GM21360 (cell line): ENCODE measurements around the gene MPPE1.

Source experiments
- ATAC-seq: cut with Tn5 transposase; IDR thresholded peaks from one replicate; pipeline ENCODE4 v1.9.1; 2021; ENCODE audit warnings: mild to moderate bottlenecking, moderate library complexity; ENCODE audit not compliant: unreplicated experiment

The MPPE1 gene

GRCh38 chr18:11885278-11885947 is 22.7 kb downstream of the MPPE1 start:
- ATAC-seq: no peak

GRCh38 chr18:11884396-11885030 is 23.6 kb downstream of the MPPE1 start:
- ATAC-seq: no peak

GRCh38 chr18:11883153-11883552 is 25.0 kb downstream of the MPPE1 start:
- ATAC-seq: peak; percentile 71

- no peak for ATAC-seq
Observed at GRCh38 chr18:11882636-11883035, 25.5 kb downstream of the MPPE1 start.

GRCh38 chr18:11880586-11881304 is 27.4 kb downstream of the MPPE1 start:
- ATAC-seq: no peak

GRCh38 chr18:11877497-11878135 is 30.5 kb downstream of the MPPE1 start:
- no peak for ATAC-seq

- no peak for ATAC-seq
Observed at GRCh38 chr18:11874676-11875075, 33.4 kb downstream of the MPPE1 start.

GRCh38 chr18:11873670-11874340 is 34.3 kb downstream of the MPPE1 start:
- ATAC-seq: no peak

GRCh38 chr18:11872479-11873136 is 35.5 kb downstream of the MPPE1 start:
- no peak for ATAC-seq

- ATAC-seq: no peak
Observed at GRCh38 chr18:11871501-11871900, 36.6 kb downstream of the MPPE1 start.

GRCh38 chr18:11868230-11868629 is 39.9 kb downstream of the MPPE1 start:
- ATAC-seq: no peak

- ATAC-seq: no peak
Observed at GRCh38 chr18:11866764-11867163, 41.4 kb downstream of the MPPE1 start.

- ATAC-seq: no peak
Observed at GRCh38 chr18:11866329-11866728, 41.8 kb downstream of the MPPE1 start.

GRCh38 chr18:11865071-11865470 is 43.0 kb downstream of the MPPE1 start:
- ATAC-seq: no peak

GRCh38 chr18:11864471-11864870 is 43.6 kb downstream of the MPPE1 start:
- ATAC-seq: no peak

- ATAC-seq: no peak
Observed at GRCh38 chr18:11862468-11863137, 45.5 kb downstream of the MPPE1 start.

- no peak for ATAC-seq
Observed at GRCh38 chr18:11861583-11862288, 46.4 kb downstream of the MPPE1 start.

- no peak for ATAC-seq
Observed at GRCh38 chr18:11860594-11861450, 47.3 kb downstream of the MPPE1 start.
